SU-DHL-6 (cell line): ENCODE results near the gene MCM10.

Experiments used
- EZH2phosphoT487 ChIP-seq: fragments of 200-600 bp; sonication (generic), shearing (Covaris generic); conservative IDR thresholded peaks from 2 replicates; pipeline ENCODE4 v1.6.1; 2018; ENCODE audit warnings: mild to moderate bottlenecking, antibody characterized with exemption, low read length, moderate library complexity, mixed read lengths
- TF ChIP-seq, protein P1 (sequence below): fragments of 200-600 bp; sonication (generic); IDR thresholded peaks from one replicate; pipeline ENCODE4 v1.5.1; 2017; ENCODE audit warnings: antibody characterized with exemption, mild to moderate bottlenecking, low read length, moderate library complexity; ENCODE audit not compliant: insufficient read depth, poor library complexity, severe bottlenecking

DNA sequence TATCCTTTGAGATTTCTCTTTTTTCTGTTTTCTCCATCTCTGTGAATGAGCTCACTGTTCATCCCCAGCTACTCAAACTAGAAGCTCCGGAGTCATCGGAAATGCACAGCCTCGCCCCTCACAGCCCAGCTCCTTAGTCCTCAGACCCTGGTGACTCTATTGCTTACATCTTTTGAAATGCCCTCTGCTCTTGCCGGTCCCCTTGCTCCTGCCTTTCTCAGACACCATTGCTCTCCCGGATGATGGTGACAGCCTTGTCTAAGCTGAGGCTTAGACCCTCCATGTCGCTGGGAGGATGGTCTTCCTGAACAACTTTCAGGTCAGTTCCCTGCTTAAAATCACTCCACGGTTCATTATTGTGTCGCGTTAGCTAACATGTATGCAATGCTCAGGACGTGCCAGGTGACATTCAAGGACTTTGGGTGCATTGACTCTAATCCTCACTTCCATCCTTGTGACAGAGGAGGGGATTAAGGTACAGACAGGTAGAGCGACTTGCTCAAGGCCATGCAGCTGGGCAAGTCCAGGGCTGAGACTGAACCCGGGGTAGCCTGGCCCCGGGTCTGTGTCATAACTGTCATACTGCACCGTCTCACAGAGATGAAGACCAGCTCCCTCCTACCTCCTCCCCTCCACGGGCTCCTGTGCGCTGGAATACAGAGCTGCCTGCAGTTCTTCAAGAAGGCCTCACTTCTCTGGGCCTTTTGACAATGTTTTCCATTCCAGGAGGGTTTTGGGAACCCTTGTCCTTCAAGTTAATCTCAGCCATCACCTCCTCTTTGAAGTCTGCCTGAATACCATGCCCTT is 77.1 kb downstream of the MCM10 start:
- TF ChIP-seq, protein P1, sequence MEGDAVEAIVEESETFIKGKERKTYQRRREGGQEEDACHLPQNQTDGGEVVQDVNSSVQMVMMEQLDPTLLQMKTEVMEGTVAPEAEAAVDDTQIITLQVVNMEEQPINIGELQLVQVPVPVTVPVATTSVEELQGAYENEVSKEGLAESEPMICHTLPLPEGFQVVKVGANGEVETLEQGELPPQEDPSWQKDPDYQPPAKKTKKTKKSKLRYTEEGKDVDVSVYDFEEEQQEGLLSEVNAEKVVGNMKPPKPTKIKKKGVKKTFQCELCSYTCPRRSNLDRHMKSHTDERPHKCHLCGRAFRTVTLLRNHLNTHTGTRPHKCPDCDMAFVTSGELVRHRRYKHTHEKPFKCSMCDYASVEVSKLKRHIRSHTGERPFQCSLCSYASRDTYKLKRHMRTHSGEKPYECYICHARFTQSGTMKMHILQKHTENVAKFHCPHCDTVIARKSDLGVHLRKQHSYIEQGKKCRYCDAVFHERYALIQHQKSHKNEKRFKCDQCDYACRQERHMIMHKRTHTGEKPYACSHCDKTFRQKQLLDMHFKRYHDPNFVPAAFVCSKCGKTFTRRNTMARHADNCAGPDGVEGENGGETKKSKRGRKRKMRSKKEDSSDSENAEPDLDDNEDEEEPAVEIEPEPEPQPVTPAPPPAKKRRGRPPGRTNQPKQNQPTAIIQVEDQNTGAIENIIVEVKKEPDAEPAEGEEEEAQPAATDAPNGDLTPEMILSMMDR = no peak
- TF ChIP-seq EZH2phosphoT487 = no peak
